WTC11 (cell line): ENCODE data around the gene DNAH14. TPM values are rescaled to one million over a fixed set of nuclear protein-coding genes. Genes with fewer than 3 reads are reported as not detected.

ENCODE experiments used
- ATAC-seq: fragments of 200-7000 bp; cut with Tn5 transposase; 2 replicates; pipeline ENCODE4 v1.10.0; 2021; ENCODE audit warnings: mild to moderate bottlenecking, moderate library complexity
- CTCF ChIA-PET: fragments of 300-600 bp; sonication (Branson Sonifier 250); formaldehyde crosslinking; loops from one replicate; lab custom pipeline; 2021; ENCODE audit warnings: antibody characterized with exemption; lab: Charles Lee
- POLR2A ChIA-PET: fragments of 350-600 bp; sonication (Branson Sonifier 250); formaldehyde crosslinking; loops from one replicate; lab custom pipeline; 2021; ENCODE audit warnings: antibody characterized with exemption; lab: Charles Lee
- DNase-seq: peaks from one replicate; pipeline ENCODE4 v3.0.0; 2021; ENCODE audit warnings: low spot score
- H3K27ac Mint-ChIP-seq: 2 replicates; pipeline ENCODE4 v1.8.0; 2021; ENCODE audit warnings: mixed read lengths
- H3K27me3 Mint-ChIP-seq: 2 replicates; pipeline ENCODE4 v1.8.0; 2021; ENCODE audit warnings: low read depth, mild to moderate bottlenecking, moderate library complexity, mixed read lengths
- H3K36me3 Mint-ChIP-seq: 2 replicates; pipeline ENCODE4 v1.8.0; 2021; ENCODE audit warnings: mixed read lengths
- H3K4me1 Mint-ChIP-seq: 2 replicates; pipeline ENCODE4 v1.8.0; 2022; ENCODE audit warnings: mixed read lengths
- H3K4me3 Mint-ChIP-seq: 2 replicates; pipeline ENCODE4 v1.8.0; 2021; ENCODE audit warnings: mild to moderate bottlenecking, moderate library complexity, mixed read lengths
- H3K9me3 Mint-ChIP-seq: 2 replicates; pipeline ENCODE4 v1.8.0; 2021; ENCODE audit warnings: mixed read lengths
- CBFB ChIP-seq: sonication (generic); formaldehyde crosslinking; IDR thresholded peaks from 2 replicates; pipeline ENCODE4 v1.8.1; 2022; ENCODE audit warnings: mild to moderate bottlenecking, low read depth, missing genetic modification reagents
- CREB1 ChIP-seq: sonication (generic); formaldehyde crosslinking; IDR thresholded peaks from 2 replicates; pipeline ENCODE4 v1.8.0; 2023; ENCODE audit warnings: mild to moderate bottlenecking, missing genetic modification reagents
- ESRRA ChIP-seq: sonication (generic); formaldehyde crosslinking; IDR thresholded peaks from 2 replicates; pipeline ENCODE4 v1.8.1; 2022; ENCODE audit warnings: mild to moderate bottlenecking, missing genetic modification reagents, borderline replicate concordance
- ETV6 ChIP-seq: sonication (generic); formaldehyde crosslinking; IDR thresholded peaks from 2 replicates; pipeline ENCODE4 v1.8.1; 2022; ENCODE audit warnings: mild to moderate bottlenecking, missing genetic modification reagents
- FOXK1 ChIP-seq: sonication (generic); formaldehyde crosslinking; IDR thresholded peaks from 2 replicates; pipeline ENCODE4 v1.8.0; 2022; ENCODE audit warnings: mild to moderate bottlenecking, moderate library complexity, missing genetic modification reagents
- FOXP1 ChIP-seq: sonication (generic); formaldehyde crosslinking; IDR thresholded peaks from 2 replicates; pipeline ENCODE4 v1.8.0; 2022; ENCODE audit warnings: missing genetic modification reagents, mild to moderate bottlenecking, moderate library complexity, borderline replicate concordance
- TCF7 ChIP-seq: sonication (generic); formaldehyde crosslinking; IDR thresholded peaks from 2 replicates; pipeline ENCODE4 v1.8.0; 2022; ENCODE audit warnings: mild to moderate bottlenecking, low read depth, missing genetic modification reagents, moderate library complexity
- TEAD4 ChIP-seq: sonication (generic); formaldehyde crosslinking; IDR thresholded peaks from 2 replicates; pipeline ENCODE4 v1.8.0; 2022; ENCODE audit warnings: mild to moderate bottlenecking, missing genetic modification reagents
- ZNF121 ChIP-seq: sonication (generic); formaldehyde crosslinking; IDR thresholded peaks from 2 replicates; pipeline ENCODE4 v1.8.0; 2023; ENCODE audit warnings: missing genetic modification reagents
- ZNF416 ChIP-seq: fragments of 250-450 bp; sonication (Bioruptor Pico); IDR thresholded peaks from 2 replicates; pipeline ENCODE4 v1.9.0; 2021; ENCODE audit warnings: mild to moderate bottlenecking, inconsistent platforms
- total RNA-seq: library from RNA; stranded (reverse); gene quantifications from 3 replicates; pipeline ENCODE4 v1.2.3, GENCODE V29; 2021
- TF ChIP-seq, protein P1 (sequence below): sonication (generic); formaldehyde crosslinking; IDR thresholded peaks from 2 replicates; pipeline ENCODE4 v1.8.0; 2022; ENCODE audit warnings: mild to moderate bottlenecking, missing genetic modification reagents
- TF ChIP-seq, protein P2 (sequence below): sonication (generic); formaldehyde crosslinking; IDR thresholded peaks from 2 replicates; pipeline ENCODE4 v1.8.0; 2023; ENCODE audit warnings: mild to moderate bottlenecking, missing genetic modification reagents
- TF ChIP-seq, protein P3 (sequence below): sonication (generic); formaldehyde crosslinking; IDR thresholded peaks from 2 replicates; pipeline ENCODE4 v1.8.0; 2023; ENCODE audit warnings: missing genetic modification reagents
- TF ChIP-seq, protein P4 (sequence below): fragments of 200-600 bp; IDR thresholded peaks from 2 replicates; pipeline ENCODE4 v1.8.0; 2022; ENCODE audit warnings: antibody characterized with exemption
- TF ChIP-seq, protein P5 (sequence below): sonication (generic); formaldehyde crosslinking; IDR thresholded peaks from 2 replicates; pipeline ENCODE4 v1.8.1; 2023; ENCODE audit warnings: mild to moderate bottlenecking, missing genetic modification reagents, borderline replicate concordance
- TF ChIP-seq, protein P6 (sequence below): fragments of 250-450 bp; sonication (Bioruptor Pico); IDR thresholded peaks from 2 replicates; pipeline ENCODE4 v2.1.2; 2022; ENCODE audit warnings: mild to moderate bottlenecking, moderate library complexity
- TF ChIP-seq, protein P7 (sequence below): sonication (generic); formaldehyde crosslinking; IDR thresholded peaks from 2 replicates; pipeline ENCODE4 v1.8.1; 2023; ENCODE audit warnings: mild to moderate bottlenecking, missing genetic modification reagents
- TF ChIP-seq, protein P8 (sequence below): fragments of 250-450 bp; sonication (Bioruptor Pico); IDR thresholded peaks from 2 replicates; pipeline ENCODE4 v1.9.0; 2021; ENCODE audit warnings: mild to moderate bottlenecking

DNAH14 gene
- total RNA-seq, 1 experiment from 2014 or later: 34.1 TPM

DNA sequence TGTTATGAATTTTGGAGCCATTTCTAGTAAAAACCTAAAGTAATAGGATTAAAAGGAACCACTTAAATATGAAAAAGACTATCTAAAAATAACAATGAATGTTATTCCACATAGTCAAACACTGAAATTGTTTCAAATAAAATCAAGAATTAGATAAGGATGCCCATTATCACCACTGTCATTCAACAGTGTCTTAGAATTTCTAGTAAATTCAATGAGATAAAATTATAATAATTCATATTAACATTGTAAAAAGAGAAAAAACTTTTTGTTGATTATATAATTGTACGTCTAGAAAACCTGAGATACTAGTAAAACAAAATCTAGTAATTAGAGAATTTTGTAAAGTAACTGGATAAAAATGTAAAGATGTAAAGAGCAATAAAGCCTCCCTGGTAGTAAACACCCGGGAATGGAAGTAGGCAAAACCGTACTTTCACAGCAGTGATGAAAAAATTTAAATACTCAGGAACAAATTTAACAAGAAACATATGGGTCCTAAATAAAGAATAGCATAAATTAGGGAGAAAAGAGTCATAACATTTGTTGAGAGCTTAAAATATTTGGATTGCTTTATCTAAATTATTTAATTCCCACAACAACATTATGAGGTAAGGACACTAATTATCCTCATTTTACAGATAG is 442.0 kb downstream of the DNAH14 start:
- Mint-ChIP-seq H3K4me1 (0 out of 2 replicates have a peak, but pooled peaks cover 2% of the 10 kb centered on the region), H3K4me3 (no peak overlapping the region), H3K27ac (no peak overlapping the region), H3K27me3 (peaks cover 31% of the 10 kb centered on the region), H3K36me3 (no peaks in the 10 kb centered on the region), H3K9me3 (no peaks in the 10 kb centered on the region)
- TF ChIP-seq, protein P1, sequence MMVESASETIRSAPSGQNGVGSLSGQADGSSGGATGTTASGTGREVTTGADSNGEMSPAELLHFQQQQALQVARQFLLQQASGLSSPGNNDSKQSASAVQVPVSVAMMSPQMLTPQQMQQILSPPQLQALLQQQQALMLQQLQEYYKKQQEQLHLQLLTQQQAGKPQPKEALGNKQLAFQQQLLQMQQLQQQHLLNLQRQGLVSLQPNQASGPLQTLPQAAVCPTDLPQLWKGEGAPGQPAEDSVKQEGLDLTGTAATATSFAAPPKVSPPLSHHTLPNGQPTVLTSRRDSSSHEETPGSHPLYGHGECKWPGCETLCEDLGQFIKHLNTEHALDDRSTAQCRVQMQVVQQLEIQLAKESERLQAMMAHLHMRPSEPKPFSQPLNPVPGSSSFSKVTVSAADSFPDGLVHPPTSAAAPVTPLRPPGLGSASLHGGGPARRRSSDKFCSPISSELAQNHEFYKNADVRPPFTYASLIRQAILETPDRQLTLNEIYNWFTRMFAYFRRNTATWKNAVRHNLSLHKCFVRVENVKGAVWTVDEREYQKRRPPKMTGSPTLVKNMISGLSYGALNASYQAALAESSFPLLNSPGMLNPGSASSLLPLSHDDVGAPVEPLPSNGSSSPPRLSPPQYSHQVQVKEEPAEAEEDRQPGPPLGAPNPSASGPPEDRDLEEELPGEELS (CRISPR knock-in tag): no peak
- TF ChIP-seq ESRRA (CRISPR knock-in tag) (no peak), ZNF416 (CRISPR knock-in tag) (no peak), FOXP1 (CRISPR knock-in tag) (no peak), CREB1 (no peak), ZNF121 (CRISPR knock-in tag) (no peak), ETV6 (CRISPR knock-in tag) (no peak), FOXK1 (no peak), CBFB (CRISPR knock-in tag) (no peak), TEAD4 (CRISPR knock-in tag) (no peak), TCF7 (no peak)
- TF ChIP-seq, protein P2, sequence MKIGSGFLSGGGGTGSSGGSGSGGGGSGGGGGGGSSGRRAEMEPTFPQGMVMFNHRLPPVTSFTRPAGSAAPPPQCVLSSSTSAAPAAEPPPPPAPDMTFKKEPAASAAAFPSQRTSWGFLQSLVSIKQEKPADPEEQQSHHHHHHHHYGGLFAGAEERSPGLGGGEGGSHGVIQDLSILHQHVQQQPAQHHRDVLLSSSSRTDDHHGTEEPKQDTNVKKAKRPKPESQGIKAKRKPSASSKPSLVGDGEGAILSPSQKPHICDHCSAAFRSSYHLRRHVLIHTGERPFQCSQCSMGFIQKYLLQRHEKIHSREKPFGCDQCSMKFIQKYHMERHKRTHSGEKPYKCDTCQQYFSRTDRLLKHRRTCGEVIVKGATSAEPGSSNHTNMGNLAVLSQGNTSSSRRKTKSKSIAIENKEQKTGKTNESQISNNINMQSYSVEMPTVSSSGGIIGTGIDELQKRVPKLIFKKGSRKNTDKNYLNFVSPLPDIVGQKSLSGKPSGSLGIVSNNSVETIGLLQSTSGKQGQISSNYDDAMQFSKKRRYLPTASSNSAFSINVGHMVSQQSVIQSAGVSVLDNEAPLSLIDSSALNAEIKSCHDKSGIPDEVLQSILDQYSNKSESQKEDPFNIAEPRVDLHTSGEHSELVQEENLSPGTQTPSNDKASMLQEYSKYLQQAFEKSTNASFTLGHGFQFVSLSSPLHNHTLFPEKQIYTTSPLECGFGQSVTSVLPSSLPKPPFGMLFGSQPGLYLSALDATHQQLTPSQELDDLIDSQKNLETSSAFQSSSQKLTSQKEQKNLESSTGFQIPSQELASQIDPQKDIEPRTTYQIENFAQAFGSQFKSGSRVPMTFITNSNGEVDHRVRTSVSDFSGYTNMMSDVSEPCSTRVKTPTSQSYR: no peak
- TF ChIP-seq, protein P3, sequence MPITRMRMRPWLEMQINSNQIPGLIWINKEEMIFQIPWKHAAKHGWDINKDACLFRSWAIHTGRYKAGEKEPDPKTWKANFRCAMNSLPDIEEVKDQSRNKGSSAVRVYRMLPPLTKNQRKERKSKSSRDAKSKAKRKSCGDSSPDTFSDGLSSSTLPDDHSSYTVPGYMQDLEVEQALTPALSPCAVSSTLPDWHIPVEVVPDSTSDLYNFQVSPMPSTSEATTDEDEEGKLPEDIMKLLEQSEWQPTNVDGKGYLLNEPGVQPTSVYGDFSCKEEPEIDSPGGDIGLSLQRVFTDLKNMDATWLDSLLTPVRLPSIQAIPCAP (CRISPR knock-in tag): no peak
- TF ChIP-seq, protein P4, sequence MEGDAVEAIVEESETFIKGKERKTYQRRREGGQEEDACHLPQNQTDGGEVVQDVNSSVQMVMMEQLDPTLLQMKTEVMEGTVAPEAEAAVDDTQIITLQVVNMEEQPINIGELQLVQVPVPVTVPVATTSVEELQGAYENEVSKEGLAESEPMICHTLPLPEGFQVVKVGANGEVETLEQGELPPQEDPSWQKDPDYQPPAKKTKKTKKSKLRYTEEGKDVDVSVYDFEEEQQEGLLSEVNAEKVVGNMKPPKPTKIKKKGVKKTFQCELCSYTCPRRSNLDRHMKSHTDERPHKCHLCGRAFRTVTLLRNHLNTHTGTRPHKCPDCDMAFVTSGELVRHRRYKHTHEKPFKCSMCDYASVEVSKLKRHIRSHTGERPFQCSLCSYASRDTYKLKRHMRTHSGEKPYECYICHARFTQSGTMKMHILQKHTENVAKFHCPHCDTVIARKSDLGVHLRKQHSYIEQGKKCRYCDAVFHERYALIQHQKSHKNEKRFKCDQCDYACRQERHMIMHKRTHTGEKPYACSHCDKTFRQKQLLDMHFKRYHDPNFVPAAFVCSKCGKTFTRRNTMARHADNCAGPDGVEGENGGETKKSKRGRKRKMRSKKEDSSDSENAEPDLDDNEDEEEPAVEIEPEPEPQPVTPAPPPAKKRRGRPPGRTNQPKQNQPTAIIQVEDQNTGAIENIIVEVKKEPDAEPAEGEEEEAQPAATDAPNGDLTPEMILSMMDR: no peak
- TF ChIP-seq, protein P5, sequence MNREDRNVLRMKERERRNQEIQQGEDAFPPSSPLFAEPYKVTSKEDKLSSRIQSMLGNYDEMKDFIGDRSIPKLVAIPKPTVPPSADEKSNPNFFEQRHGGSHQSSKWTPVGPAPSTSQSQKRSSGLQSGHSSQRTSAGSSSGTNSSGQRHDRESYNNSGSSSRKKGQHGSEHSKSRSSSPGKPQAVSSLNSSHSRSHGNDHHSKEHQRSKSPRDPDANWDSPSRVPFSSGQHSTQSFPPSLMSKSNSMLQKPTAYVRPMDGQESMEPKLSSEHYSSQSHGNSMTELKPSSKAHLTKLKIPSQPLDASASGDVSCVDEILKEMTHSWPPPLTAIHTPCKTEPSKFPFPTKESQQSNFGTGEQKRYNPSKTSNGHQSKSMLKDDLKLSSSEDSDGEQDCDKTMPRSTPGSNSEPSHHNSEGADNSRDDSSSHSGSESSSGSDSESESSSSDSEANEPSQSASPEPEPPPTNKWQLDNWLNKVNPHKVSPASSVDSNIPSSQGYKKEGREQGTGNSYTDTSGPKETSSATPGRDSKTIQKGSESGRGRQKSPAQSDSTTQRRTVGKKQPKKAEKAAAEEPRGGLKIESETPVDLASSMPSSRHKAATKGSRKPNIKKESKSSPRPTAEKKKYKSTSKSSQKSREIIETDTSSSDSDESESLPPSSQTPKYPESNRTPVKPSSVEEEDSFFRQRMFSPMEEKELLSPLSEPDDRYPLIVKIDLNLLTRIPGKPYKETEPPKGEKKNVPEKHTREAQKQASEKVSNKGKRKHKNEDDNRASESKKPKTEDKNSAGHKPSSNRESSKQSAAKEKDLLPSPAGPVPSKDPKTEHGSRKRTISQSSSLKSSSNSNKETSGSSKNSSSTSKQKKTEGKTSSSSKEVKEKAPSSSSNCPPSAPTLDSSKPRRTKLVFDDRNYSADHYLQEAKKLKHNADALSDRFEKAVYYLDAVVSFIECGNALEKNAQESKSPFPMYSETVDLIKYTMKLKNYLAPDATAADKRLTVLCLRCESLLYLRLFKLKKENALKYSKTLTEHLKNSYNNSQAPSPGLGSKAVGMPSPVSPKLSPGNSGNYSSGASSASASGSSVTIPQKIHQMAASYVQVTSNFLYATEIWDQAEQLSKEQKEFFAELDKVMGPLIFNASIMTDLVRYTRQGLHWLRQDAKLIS (CRISPR knock-in tag): no peak
- TF ChIP-seq, protein P6, sequence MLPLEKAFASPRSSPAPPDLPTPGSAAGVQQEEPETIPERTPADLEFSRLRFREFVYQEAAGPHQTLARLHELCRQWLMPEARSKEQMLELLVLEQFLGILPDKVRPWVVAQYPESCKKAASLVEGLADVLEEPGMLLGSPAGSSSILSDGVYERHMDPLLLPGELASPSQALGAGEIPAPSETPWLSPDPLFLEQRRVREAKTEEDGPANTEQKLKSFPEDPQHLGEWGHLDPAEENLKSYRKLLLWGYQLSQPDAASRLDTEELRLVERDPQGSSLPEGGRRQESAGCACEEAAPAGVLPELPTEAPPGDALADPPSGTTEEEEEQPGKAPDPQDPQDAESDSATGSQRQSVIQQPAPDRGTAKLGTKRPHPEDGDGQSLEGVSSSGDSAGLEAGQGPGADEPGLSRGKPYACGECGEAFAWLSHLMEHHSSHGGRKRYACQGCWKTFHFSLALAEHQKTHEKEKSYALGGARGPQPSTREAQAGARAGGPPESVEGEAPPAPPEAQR (CRISPR knock-in tag): no peak
- TF ChIP-seq, protein P7, sequence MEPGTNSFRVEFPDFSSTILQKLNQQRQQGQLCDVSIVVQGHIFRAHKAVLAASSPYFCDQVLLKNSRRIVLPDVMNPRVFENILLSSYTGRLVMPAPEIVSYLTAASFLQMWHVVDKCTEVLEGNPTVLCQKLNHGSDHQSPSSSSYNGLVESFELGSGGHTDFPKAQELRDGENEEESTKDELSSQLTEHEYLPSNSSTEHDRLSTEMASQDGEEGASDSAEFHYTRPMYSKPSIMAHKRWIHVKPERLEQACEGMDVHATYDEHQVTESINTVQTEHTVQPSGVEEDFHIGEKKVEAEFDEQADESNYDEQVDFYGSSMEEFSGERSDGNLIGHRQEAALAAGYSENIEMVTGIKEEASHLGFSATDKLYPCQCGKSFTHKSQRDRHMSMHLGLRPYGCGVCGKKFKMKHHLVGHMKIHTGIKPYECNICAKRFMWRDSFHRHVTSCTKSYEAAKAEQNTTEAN (CRISPR knock-in tag): no peak
- TF ChIP-seq, protein P8, sequence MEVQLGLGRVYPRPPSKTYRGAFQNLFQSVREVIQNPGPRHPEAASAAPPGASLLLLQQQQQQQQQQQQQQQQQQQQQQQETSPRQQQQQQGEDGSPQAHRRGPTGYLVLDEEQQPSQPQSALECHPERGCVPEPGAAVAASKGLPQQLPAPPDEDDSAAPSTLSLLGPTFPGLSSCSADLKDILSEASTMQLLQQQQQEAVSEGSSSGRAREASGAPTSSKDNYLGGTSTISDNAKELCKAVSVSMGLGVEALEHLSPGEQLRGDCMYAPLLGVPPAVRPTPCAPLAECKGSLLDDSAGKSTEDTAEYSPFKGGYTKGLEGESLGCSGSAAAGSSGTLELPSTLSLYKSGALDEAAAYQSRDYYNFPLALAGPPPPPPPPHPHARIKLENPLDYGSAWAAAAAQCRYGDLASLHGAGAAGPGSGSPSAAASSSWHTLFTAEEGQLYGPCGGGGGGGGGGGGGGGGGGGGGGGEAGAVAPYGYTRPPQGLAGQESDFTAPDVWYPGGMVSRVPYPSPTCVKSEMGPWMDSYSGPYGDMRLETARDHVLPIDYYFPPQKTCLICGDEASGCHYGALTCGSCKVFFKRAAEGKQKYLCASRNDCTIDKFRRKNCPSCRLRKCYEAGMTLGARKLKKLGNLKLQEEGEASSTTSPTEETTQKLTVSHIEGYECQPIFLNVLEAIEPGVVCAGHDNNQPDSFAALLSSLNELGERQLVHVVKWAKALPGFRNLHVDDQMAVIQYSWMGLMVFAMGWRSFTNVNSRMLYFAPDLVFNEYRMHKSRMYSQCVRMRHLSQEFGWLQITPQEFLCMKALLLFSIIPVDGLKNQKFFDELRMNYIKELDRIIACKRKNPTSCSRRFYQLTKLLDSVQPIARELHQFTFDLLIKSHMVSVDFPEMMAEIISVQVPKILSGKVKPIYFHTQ: no peak
- ChIA-PET CTCF (no interaction called here), POLR2A (no interaction called here)
- no peak for ATAC-seq
- DNase-seq: no peak
